Measurements from ENCODE around the gene EVA1C. TPM values are rescaled to one million over a fixed set of nuclear protein-coding genes. Genes with fewer than 3 reads are reported as not detected.
A peak's percentile ranks its signal among the peaks of the same experiment; 100 is the strongest.

The EVA1C gene
- total RNA-seq, 4 donors from 2014 or later = 43.1 to 71.4 (median 51.1) TPM

DNA sequence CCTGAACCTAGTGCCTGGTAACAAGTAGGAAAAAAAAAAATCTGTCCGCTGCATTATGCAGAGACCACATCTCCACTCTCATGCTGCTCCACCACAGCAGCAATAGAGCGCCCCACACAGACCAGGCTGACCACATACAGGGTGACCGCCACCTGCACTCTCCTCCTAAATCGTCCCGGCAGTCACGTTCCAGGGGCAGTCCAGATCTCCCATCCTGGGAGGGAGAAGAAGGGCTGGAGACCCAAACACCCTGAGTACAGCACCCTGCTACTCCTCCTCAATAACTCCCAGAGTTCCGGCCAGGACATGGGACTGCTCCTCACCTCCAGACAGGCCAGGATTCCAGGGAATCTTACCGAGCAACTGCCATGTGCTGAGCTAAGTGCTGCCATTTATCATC is 35.0 kb upstream of the EVA1C start:
- Histone ChIP-seq H3K27me3 (no peaks in the 10 kb centered on the region), H3K36me3 (peaks cover 0 to 67% of the 10 kb centered on the region in 2 donors), H3K27ac (no peak overlapping the region), H3K4me1 (peaks cover 3 to 34% (median 4%) of the 10 kb centered on the region in 3 donors), H3K4me3 (no peak overlapping the region), H3K9me3 (no peaks in the 10 kb centered on the region)
- ATAC-seq = no peak
- 86 to 88% methylated on average over 2 to 3 of the region's 8 CpGs for WGBS, 2 donors (ENCODE audit: low coverage in 1 of 2)
- TF ChIP-seq EP300 (IDR thresholded peaks at IDR 0.05) = no peak
- TF ChIP-seq POLR2AphosphoS5 (IDR thresholded peaks at IDR 0.05) = no peak
- no peak for TF ChIP-seq POLR2A (IDR thresholded peaks at IDR 0.05)
- TF ChIP-seq, protein P1, sequence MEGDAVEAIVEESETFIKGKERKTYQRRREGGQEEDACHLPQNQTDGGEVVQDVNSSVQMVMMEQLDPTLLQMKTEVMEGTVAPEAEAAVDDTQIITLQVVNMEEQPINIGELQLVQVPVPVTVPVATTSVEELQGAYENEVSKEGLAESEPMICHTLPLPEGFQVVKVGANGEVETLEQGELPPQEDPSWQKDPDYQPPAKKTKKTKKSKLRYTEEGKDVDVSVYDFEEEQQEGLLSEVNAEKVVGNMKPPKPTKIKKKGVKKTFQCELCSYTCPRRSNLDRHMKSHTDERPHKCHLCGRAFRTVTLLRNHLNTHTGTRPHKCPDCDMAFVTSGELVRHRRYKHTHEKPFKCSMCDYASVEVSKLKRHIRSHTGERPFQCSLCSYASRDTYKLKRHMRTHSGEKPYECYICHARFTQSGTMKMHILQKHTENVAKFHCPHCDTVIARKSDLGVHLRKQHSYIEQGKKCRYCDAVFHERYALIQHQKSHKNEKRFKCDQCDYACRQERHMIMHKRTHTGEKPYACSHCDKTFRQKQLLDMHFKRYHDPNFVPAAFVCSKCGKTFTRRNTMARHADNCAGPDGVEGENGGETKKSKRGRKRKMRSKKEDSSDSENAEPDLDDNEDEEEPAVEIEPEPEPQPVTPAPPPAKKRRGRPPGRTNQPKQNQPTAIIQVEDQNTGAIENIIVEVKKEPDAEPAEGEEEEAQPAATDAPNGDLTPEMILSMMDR (IDR thresholded peaks at IDR 0.05) = no peak

DNA sequence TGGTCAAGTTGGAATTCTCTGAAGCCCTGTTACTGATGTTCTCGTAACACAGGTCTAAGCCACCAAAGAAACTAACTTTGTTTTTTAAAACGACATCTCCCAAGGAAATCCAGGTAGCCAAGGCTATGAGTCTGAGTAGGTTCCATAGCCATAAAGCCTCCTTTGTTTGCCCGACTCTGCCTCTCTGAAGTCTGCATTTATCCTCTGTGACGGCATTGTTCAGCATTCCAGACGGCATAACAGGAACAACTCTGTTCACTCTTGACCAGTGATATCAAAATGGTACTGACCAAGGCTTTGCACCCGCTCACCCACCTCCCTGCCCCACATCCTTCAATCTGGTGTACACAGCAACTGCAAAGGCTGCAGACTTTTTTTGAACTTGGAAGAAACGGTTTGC is 34.5 kb upstream of the EVA1C start:
- H3K27me3 ChIP-seq = no peaks in the 10 kb centered on the region
- H3K36me3 ChIP-seq = peaks cover 0 to 72% of the 10 kb centered on the region in 2 donors
- no peak overlapping the region for H3K4me3 ChIP-seq
- peaks cover 2 to 34% (median 3%) of the 10 kb centered on the region in 3 donors for H3K4me1 ChIP-seq
- ATAC-seq = no peak
- no peaks in the 10 kb centered on the region for H3K9me3 ChIP-seq
- H3K27ac ChIP-seq = no peak overlapping the region
- WGBS, 2 donors (ENCODE audit: low coverage in 1 of 2) = 77% methylated on average over 6 to 7 of the region's 7 CpGs
- TF ChIP-seq POLR2AphosphoS5 (IDR thresholded peaks at IDR 0.05) (no peak), POLR2A (IDR thresholded peaks at IDR 0.05) (no peak), EP300 (IDR thresholded peaks at IDR 0.05) (no peak)
- TF ChIP-seq, protein P1 (IDR thresholded peaks at IDR 0.05) = no peak

DNA sequence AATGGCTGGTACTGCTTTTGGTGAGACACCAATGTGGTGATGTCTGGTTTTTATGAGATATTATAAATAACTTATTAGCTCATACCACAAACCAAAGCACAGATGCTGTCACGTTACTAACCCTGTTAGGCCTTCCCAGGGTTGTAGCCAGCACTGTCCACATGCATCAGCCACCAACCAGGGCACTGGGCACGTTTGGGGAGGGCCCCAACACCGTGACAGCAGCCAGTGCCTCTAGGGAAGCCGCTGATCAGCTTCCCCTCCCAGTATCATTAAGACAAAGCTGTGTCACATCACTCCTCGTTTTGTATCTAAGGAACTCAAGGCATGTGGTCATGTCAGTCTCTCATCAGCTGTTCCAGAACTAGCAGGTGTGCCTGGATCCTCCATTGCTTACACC is 33.5 kb upstream of the EVA1C start:
- ATAC-seq = no peak
- Histone ChIP-seq H3K4me3 (no peak overlapping the region), H3K4me1 (peaks cover 0 to 33% (median 0%) of the 10 kb centered on the region in 3 donors), H3K27me3 (no peaks in the 10 kb centered on the region), H3K36me3 (peaks cover 0 to 82% of the 10 kb centered on the region in 2 donors), H3K9me3 (no peaks in the 10 kb centered on the region), H3K27ac (peak overlapping the region in 1 of 4 donors; percentile 29)
- WGBS, 2 donors (ENCODE audit: low coverage in 1 of 2) = 70 to 79% methylated on average over 2 to 3 of the region's 5 CpGs
- no peak for TF ChIP-seq EP300 (IDR thresholded peaks at IDR 0.05)
- no peak for TF ChIP-seq POLR2A (IDR thresholded peaks at IDR 0.05)
- TF ChIP-seq POLR2AphosphoS5 (IDR thresholded peaks at IDR 0.05) = peak; percentile 5

DNA sequence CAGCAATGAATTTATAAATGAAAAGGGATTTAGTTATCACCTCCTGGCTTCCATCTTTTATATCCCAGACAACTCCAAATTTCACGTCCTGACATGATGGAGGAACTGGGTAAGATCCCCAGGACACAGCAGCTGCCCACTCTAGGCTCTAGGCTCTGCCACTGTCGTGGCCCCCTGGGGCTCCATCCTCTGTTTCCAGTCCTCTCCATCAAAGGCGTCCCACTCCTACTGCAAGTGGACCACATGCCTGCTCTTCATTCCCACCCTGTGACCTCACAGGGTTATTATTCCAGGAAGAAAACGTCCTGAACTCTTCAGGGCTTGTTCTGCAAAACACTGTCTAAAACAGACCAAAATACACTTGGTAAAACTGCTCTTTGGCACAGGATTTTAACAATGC is 31.6 kb upstream of the EVA1C start:
- WGBS, 2 donors (ENCODE audit: low coverage in 1 of 2) = 61 to 65% methylated on average over 3 to 4 of the region's 4 CpGs
- peak overlapping the region; percentile 60 to 85 (median 73) for H3K27ac ChIP-seq

DNA sequence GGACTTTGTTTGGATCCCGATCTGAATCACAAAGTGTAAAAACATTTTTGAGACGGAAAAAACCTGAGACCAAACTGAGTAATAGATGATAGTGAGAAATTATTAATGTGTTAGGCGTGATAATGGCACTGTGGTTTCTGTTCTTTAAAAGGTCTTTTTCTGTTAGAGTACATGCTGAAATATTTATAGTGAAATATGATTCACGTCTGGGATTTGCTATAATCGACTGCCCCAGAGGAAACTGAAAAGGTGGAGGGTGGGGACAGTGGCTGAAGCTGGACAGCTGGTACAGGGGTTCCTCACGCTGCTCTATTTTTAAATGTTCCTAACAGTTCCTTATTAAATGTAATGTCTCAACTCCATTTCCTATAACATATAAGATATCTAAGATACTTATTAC is 30.9 kb upstream of the EVA1C start:
- H3K4me3 ChIP-seq = no peak overlapping the region
- H3K27me3 ChIP-seq = no peaks in the 10 kb centered on the region
- no peak for ATAC-seq
- H3K36me3 ChIP-seq = peaks cover 0 to 85% of the 10 kb centered on the region in 2 donors
- TF ChIP-seq POLR2AphosphoS5 (IDR thresholded peaks at IDR 0.05) (peak; percentile 50), EP300 (IDR thresholded peaks at IDR 0.05) (no peak)
- H3K4me1 ChIP-seq = peaks cover 0 to 45% (median 0%) of the 10 kb centered on the region in 3 donors
- no peaks in the 10 kb centered on the region for H3K9me3 ChIP-seq
- WGBS, 2 donors (ENCODE audit: low coverage in 1 of 2) = 56 to 58% methylated on average over 6 of the region's 6 CpGs
- peak overlapping the region; percentile 60 to 85 (median 82) for H3K27ac ChIP-seq

More for the DNA sequence above, 31.6 kb upstream of the EVA1C start:
- H3K9me3 ChIP-seq = no peaks in the 10 kb centered on the region
- peaks cover 0 to 39% (median 0%) of the 10 kb centered on the region in 3 donors for H3K4me1 ChIP-seq
- H3K4me3 ChIP-seq = no peak overlapping the region
- peak; percentile 38 for ATAC-seq
- H3K27me3 ChIP-seq = no peaks in the 10 kb centered on the region
- peaks cover 0 to 85% of the 10 kb centered on the region in 2 donors for H3K36me3 ChIP-seq
- TF ChIP-seq POLR2A (IDR thresholded peaks at IDR 0.05) = no peak
- peak; percentile 75 for TF ChIP-seq POLR2AphosphoS5 (IDR thresholded peaks at IDR 0.05)
- TF ChIP-seq, protein P1 (IDR thresholded peaks at IDR 0.05) = no peak
- peak; percentile 85 for TF ChIP-seq EP300 (IDR thresholded peaks at IDR 0.05)

DNA sequence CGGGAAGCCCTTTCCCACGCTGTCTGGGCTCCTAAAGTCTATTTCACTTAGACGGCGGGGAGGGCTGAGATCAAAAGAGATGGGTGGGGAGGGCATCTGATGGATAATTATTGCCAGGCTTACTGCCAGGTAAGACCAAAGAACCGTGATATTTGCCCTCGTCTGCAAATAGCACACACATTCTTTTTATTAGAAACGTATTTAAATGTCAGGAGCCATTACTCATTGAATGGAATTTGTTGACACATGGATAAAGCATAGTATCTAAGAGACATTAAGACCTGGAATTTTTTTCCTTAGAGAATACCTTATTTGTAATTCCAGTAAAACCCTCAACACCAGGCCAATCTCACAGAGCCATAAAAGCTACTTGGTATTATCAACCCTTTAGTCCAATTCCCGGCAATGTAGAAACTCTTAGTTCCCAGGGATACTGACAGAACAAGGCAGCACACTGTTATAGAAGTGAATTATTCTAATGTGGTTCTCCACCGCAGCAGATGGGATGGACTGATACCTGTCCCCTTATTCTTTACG is 30.3 kb upstream of the EVA1C start:
- Histone ChIP-seq H3K27ac (peak overlapping the region; percentile 60 to 85 (median 82)), H3K36me3 (peaks cover 0 to 79% of the 10 kb centered on the region in 2 donors), H3K9me3 (no peaks in the 10 kb centered on the region), H3K27me3 (no peaks in the 10 kb centered on the region), H3K4me1 (peaks cover 0 to 51% (median 0%) of the 10 kb centered on the region in 3 donors), H3K4me3 (no peak overlapping the region)
- ATAC-seq = peak; percentile 9
- WGBS, 2 donors (ENCODE audit: low coverage in 1 of 2) = 17 to 59% methylated on average over 1 to 8 of the region's 10 CpGs
- TF ChIP-seq POLR2AphosphoS5 (IDR thresholded peaks at IDR 0.05) (peak; percentile 84), EP300 (IDR thresholded peaks at IDR 0.05) (no peak), POLR2A (IDR thresholded peaks at IDR 0.05) (no peak)
- TF ChIP-seq, protein P1 (IDR thresholded peaks at IDR 0.05) = no peak

All from gastroesophageal sphincter (tissue), 4 donors.